22Rv1 (cell line): ENCODE data around the gene NCBP2.
A peak's percentile ranks its signal among the peaks of the same experiment; 100 is the strongest.

ENCODE experiments used
- ZFX ChIP-seq: fragments of 450-650 bp; IDR thresholded peaks from 2 replicates; pipeline ENCODE4 v1.6.1; 2017; ENCODE audit warnings: antibody characterized with exemption, borderline replicate concordance
- TF ChIP-seq, protein P1 (sequence below): fragments of 450-650 bp; IDR thresholded peaks from 2 replicates; pipeline ENCODE4 v1.5.1; 2017; ENCODE audit warnings: mild to moderate bottlenecking

DNA sequence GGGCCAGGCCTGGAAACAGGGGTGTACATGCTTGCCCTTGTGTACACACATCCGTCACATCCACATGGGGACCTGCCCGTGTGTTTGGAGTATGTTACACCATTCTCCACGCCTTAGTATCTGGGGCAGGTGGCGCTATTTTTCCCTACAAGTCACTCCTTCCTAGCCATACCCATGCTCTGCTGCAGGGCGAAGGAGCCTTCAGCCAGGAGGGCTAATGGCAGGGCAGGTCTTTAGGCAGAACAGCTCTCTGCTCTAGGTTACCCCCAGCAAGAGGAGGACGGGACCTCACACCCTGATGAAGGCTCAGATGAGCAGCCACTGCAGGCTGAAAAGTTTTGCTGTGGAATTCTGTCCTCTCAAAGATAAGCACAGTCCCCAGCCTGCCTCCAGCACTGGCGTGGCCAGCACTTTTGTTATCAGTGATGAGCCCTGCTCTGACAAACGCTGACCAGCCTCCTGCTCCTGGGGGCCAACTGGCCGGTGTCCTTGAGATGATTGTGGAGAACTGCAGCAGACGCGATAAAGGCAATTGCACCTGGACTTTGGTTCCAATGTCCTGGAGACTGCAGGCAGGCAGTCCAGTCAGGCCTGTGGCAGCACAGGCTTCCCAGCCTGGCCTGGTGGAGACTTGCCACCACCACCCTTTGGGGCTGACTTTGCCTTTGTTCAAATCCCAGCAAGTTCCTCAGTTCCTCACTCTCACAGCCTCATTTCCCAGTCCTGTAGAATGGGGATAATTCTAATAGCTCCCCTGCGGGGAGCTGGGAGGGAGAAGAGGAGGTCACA lies 46.1 kb upstream of the NCBP2 start:
- TF ChIP-seq, protein P1, sequence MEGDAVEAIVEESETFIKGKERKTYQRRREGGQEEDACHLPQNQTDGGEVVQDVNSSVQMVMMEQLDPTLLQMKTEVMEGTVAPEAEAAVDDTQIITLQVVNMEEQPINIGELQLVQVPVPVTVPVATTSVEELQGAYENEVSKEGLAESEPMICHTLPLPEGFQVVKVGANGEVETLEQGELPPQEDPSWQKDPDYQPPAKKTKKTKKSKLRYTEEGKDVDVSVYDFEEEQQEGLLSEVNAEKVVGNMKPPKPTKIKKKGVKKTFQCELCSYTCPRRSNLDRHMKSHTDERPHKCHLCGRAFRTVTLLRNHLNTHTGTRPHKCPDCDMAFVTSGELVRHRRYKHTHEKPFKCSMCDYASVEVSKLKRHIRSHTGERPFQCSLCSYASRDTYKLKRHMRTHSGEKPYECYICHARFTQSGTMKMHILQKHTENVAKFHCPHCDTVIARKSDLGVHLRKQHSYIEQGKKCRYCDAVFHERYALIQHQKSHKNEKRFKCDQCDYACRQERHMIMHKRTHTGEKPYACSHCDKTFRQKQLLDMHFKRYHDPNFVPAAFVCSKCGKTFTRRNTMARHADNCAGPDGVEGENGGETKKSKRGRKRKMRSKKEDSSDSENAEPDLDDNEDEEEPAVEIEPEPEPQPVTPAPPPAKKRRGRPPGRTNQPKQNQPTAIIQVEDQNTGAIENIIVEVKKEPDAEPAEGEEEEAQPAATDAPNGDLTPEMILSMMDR = peak; percentile 32
- no peak for TF ChIP-seq ZFX
